HG02588 (cell line): ENCODE data around the gene TBX5.

Source experiments
- ATAC-seq: cut with Tn5 transposase; IDR thresholded peaks from one replicate; pipeline ENCODE4 v1.9.1; 2021; ENCODE audit warnings: mild to moderate bottlenecking, moderate library complexity; ENCODE audit not compliant: unreplicated experiment

TBX5 gene

GRCh38 chr12:114431902-114432301, 26.0 kb upstream of the TBX5 start:
- ATAC-seq = no peak

GRCh38 chr12:114430306-114430705, 24.4 kb upstream of the TBX5 start:
- no peak for ATAC-seq

DNA sequence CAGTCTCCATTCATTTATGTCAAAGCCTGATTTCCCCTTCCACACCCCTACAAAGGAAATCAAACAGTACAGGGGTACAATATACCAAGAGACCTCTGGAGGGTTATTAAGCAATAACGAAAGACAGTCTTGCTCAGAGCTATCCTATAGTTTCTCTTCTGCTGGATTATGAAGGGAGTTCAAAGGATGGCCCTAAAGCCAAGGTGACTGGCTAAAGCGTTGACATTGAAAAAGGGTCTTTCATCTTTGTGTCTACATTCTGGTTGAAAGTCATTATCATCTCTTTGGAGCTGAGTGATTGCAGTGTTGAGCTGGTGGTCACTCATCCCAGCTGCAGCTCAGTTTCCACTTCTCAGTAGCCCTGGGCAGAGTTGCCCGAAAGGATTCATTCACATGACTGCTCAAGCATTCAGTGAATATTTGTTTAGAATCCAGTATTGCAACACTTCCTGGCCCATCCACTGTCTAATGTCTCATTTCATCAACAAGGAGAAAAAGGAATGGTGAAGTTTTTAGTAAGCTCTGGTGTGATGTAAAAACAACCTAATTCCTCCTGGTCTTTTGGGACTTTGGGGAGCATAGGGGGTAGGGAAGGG, 19.2 kb upstream of the TBX5 start:
- ATAC-seq = no peak

DNA sequence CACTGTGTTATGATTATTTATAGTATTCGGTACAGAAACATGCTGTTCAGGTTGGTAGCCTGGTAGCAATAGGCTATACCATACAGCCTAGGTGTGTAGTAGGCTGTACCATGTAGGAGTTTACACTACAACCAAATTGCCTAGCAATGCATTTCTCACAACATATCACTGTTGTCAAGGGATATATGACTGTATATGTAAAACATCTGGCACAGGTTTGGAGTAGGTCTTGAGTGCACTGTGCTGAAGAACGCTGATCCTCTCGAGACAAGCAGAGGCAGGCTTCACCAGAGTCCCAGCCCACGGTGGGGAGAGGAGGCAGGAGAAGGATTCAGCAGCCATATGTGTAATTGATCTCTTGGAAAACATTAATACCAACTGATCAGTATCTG, 15.0 kb upstream of the TBX5 start:
- no peak for ATAC-seq

GRCh38 chr12:114420182-114420943, 14.4 kb upstream of the TBX5 start:
- ATAC-seq = no peak

DNA sequence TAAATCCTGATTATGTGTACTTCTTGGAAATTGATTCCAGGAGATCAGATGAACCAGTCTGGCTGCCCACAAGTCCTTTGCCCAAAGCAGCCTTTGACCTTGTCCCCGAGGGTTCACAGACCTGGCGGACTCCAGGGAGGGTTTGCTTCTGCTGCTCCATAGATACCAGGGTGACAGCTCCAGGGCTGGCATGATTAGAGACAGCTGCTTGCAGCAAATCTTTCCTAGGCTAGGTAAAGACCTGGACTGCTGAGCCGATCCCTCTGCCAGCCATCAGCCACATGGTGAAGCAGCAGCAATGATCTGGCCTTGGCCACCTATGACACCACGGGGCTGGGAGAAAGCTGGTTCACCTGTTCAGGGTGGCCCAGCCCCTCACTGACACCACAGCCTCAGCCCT, 10.1 kb upstream of the TBX5 start:
- no peak for ATAC-seq

DNA sequence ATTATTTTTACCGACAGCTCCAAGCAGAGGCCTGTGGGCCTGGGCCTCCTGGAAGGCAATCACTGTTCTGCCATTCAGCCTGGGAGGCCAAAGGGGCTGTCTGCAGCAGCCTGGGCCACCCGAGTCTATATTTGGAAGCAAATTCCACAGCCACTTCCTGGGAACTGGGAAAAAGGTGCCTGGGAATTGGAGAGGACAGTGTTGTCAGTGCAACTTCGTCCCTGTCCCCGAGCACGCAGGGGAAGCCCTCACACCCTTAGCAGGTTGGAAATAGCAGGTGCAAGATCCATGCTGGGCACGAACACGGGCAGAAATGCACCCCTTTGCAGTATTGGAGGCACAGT, 9.6 kb upstream of the TBX5 start:
- no peak for ATAC-seq

GRCh38 chr12:114414866-114415524, 9.1 kb upstream of the TBX5 start:
- ATAC-seq = no peak

DNA sequence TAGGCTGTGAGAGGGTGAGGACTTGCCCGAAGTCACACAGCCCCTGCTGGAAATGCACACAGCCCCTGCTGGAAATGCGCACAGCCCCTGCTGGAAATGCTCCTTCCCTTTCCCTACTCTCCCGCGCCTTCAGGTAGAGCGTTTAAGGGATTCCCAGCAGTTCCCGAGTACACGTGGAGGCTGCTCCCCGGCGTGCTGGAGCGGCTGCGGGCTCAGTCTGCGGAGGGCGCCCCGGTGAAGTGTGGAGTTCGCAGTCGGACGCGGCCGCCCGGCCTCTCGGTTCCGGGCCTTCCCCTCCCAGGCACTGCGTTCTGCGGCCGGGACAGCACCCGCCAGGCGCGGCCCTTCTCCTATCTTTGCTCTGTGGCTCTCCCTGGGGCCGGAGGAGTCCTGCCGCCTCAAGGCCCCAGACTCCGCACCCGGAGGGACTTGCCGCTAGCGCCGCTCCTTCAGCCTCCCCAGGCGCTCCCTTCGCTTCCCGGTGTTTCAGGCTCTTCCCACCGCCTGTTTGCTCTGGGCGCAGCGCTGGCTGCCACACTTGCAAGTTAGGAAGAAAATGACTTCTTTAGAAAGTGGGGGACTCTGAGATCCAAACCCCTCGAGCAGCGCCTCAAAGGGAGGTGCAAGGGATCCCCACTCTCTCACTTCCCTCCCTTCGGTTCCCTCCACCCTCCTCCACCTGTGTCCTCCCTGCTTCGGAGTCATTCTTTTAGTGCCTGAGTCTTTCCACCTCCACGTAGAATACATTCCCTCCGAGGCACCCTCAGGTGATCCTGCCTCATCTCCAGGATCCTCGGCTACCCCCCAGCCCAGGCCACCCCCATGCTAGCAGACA, 8.3 kb upstream of the TBX5 start:
- ATAC-seq = no peak

DNA sequence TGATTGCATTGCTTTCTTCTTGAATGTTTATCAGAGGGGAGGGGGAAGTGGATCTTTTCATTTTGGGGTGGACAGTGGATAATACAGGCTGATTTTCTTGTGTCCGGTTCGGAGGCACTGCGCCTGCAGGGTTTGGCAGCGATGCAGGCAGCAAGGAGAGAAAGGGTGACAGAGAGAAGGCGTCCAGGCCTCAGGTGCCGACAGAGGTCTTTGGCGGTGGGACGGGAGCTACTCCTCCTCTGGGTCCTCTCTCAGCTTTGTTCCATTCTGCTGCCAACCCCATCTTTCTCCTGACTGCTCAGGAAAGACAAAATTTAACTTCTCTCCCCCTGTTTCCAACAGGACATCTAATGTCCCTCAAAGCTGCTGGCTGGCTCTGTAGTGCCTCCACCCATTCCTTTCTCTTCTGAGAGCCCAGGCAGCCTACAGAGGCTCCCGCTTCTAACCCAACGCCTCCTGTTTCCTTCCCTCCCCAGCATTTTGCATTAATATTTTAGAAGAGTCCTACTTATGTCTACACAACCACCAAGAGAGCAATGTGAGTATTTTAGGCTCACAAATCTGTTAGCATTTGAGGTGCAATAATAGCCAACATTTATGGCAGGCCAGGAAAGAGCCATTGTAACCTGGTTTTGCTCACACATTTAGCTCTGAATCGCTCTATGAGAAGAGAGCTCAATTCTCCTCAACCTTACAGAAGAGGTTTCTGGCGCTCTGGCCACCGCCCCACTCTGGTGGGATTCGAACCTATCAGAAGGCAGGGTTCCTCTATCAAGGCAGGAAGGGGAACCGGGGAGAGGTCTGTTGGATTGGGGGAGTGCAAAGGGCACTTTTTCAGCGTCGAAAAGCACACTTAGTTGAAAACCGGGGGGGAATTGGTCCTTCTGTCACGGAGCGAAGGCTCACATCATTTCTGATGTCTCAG, 7.1 kb upstream of the TBX5 start:
- no peak for ATAC-seq

DNA sequence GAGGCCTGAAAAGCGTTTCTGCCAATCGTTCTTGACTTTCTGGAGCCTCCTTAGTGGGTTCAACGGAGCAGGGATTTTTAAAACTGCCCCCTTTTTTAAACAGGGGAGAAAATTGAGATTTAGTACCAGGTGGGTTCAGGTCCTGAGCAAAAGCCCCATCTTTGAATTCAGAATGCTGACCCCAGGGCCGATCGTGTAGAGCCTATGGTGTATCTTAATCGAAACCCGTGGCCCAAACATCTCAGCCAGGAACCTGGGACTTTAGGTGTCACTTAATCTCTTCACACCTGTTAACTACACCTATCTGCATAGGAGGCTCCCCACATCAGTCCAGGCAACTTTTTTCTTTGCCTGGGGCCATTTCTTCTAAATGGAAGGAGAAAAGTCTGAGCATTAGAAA, 6.4 kb upstream of the TBX5 start:
- ATAC-seq = no peak

DNA sequence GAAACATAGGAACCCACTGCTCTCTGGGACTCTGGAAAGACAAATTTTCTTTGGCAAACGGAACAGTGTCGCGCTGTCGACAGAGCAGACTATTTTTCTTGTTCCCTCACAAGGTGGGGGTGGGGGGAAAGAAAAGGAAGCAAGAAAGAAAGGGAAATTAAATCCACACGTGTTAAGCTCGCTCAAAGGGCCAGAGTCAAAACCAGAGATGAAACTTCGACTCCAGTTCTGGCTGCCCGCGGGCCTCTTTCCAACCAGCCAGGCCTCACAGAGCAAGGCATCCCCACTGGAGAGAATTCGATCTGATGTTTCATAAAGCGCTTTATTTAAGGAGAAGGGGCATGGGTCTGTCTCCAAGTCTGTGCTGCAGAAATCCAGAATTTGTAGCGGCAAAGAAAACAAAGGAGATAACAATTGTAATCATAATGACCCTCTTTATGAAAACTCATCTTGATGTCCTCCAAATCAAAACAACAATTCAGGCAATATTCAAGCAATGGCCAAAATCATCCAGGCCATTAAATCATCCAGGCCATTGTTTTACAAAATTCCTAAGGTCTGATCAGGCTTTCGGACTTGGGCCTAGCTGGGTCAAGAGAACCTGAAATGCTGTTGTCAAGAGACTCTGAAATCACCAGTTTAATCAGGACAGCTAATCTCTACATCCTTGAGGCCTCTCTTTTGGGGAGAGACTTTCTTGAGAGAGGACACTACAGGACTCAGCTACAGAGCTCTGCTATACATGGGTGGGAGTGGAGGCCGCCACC, 5.3 kb upstream of the TBX5 start:
- ATAC-seq = no peak

DNA sequence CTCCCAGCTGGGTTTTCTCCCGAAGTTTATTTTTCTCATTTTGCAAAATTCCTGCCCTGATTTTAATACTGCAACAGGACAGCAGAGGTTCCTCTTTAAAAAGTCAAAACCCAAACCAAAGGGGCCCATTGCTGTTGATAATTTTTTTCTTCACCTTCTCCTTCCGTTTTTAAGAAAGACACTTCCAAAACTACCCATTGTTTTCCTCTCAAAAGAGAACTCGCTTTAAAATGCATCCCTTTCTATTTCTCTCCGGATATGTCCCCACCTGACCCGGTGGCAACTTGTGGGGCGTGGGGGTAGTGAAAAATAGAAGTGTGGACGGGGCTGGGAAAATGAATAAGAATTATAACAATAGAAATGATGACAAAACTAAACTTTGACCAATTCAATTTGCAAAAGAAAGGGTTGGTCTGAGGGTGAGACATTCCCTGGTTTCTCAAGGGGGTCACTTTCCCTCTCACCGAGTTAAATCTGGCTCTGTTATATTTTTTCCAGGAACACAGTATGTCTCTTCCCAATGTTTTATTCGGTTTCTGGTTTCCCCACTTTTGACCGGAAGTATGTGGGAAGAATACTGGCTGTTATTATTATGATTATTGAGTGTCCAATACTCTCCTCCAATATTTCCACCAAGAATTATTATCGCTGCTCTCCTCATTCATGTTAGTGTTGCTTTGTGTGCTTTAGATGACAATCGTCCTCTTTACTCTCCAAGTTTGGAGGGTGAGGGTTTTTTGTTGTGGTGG, 4.1 kb upstream of the TBX5 start:
- no peak for ATAC-seq

DNA sequence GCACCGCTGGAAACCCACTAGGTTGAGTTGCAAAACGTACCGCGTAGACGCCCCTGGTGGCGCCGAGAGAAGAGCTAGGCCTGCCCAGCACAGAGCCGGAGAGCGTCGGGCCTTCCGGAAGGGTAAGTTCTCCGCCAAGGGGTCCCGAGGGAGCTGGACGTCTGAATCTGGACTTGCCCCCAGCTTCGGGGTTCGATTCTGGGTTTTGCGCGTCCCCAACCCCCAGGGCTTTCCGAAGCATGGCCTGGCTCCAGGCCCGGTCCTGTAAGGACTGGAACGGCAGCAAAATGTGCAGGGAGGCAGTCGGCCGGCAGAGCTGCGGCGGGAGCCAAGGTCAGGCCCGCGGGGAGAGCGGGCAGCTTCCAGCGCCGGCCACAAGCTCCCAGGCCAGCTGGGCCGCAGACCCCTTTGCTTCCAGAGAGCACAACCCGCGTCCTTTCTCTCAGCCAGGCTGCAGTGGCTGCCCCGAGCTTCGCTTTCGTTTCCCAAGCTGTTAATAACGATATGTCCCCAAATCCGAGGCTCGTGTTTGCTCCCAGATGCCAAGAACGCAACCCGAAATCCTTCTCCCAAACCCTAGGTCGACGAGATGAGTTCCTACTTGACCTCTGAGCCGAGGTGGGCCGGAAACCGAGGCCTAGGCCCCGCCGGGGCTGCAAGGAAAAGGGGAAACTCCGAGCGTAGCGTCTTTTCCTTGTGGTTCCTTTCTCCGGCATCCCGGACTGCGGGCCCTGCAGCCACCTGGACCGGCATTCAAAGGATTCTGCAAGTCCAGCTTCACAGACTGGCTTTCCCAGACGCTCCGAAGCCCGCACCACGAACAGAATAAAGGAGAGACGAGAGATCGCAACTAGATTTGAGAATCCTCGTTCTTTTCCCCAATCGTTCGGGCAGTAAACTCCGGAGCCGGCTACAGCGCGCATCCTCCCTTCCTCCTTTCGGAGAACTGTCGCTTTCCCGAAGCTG, 3.2 kb upstream of the TBX5 start:
- no peak for ATAC-seq

DNA sequence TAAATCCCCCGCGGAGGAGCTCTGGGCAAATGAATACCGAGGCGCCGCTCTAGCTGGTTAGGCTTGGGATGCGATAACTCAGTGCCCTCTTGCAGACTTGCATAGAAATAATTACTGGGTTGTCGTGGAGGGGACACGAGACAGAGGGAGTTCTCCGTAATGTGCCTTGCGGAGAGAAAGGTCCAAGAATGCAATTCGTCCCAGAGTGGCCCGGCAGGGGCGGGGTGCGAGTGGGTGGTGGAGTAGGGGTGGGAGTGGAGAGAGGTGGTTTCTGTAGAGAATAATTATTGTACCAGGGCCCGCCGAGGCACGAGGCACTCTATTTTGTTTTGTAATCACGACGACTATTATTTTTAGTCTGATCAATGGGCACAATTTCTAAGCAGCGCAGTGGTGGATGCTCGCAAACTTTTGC, 2.5 kb upstream of the TBX5 start:
- ATAC-seq = no peak

- ATAC-seq = no peak
Observed at GRCh38 chr12:114407842-114408411, 2.0 kb upstream of the TBX5 start.

DNA sequence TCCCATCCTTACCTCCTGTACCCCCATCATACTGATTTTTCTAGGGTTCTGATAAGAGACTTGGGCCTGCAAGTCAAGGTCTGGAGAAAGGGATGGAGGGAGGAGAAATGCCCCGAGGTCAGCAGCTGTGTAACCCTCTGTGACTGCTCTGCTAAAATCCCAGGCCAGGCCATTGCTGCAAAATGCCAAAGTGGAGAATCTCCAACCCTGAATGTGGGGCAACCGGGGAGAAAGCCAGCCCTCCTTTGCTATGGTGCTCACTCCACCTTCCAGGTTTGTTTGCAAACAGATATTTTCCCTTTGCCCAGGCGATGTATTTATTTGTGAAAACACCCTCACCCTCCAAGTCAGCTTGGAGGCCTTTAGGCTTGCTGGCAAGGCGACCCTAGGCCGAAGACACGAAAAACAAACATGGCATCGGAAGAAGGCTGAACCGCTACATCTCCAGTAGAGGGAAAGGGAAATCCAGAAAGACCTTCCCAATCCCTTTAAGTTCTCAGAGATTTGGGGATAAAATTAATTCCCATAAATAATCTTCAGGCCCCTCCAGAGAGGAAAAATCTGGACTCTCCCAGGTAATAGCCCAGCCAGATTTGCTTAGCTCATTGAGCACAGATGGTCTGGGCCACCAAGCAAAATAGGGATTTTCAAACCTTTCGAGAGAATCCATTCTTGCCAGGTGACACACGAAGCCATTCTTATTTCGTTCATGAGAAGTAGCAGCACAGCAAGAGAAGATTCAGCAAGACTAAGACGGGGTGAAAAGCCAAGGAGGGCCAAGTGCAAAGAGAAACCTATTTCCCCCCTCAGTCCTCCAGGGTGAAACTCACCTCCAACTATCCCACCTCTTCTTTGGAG, 1.3 kb upstream of the TBX5 start:
- ATAC-seq = no peak
